WTC11 (cell line): Measurements from ENCODE around the gene CACNA1C. TPM values are rescaled to one million over a fixed set of nuclear protein-coding genes. Genes with fewer than 3 reads are reported as not detected.

Experiments used
- ATAC-seq: fragments of 200-7000 bp; cut with Tn5 transposase; 2 replicates; pipeline ENCODE4 v1.10.0; 2021; ENCODE audit warnings: mild to moderate bottlenecking, moderate library complexity
- CTCF ChIA-PET: fragments of 300-600 bp; sonication (Branson Sonifier 250); formaldehyde crosslinking; loops from one replicate; lab custom pipeline; 2021; ENCODE audit warnings: antibody characterized with exemption; lab: Charles Lee
- POLR2A ChIA-PET: fragments of 350-600 bp; sonication (Branson Sonifier 250); formaldehyde crosslinking; loops from one replicate; lab custom pipeline; 2021; ENCODE audit warnings: antibody characterized with exemption; lab: Charles Lee
- DNase-seq: peaks from one replicate; pipeline ENCODE4 v3.0.0; 2021; ENCODE audit warnings: low spot score
- H3K27ac Mint-ChIP-seq: 2 replicates; pipeline ENCODE4 v1.8.0; 2021; ENCODE audit warnings: mixed read lengths
- H3K27me3 Mint-ChIP-seq: 2 replicates; pipeline ENCODE4 v1.8.0; 2021; ENCODE audit warnings: low read depth, mild to moderate bottlenecking, moderate library complexity, mixed read lengths
- H3K36me3 Mint-ChIP-seq: 2 replicates; pipeline ENCODE4 v1.8.0; 2021; ENCODE audit warnings: mixed read lengths
- H3K4me1 Mint-ChIP-seq: 2 replicates; pipeline ENCODE4 v1.8.0; 2022; ENCODE audit warnings: mixed read lengths
- H3K4me3 Mint-ChIP-seq: 2 replicates; pipeline ENCODE4 v1.8.0; 2021; ENCODE audit warnings: mild to moderate bottlenecking, moderate library complexity, mixed read lengths
- H3K9me3 Mint-ChIP-seq: 2 replicates; pipeline ENCODE4 v1.8.0; 2021; ENCODE audit warnings: mixed read lengths
- AFF4 ChIP-seq: sonication (generic); formaldehyde crosslinking; IDR thresholded peaks from 2 replicates; pipeline ENCODE4 v1.8.1; 2023; ENCODE audit warnings: mild to moderate bottlenecking, missing genetic modification reagents, borderline replicate concordance
- CREM ChIP-seq: sonication (generic); formaldehyde crosslinking; IDR thresholded peaks from 2 replicates; pipeline ENCODE4 v1.8.1; 2022; ENCODE audit warnings: mild to moderate bottlenecking, missing genetic modification reagents, moderate library complexity
- E2F4 ChIP-seq: sonication (generic); formaldehyde crosslinking; IDR thresholded peaks from 2 replicates; pipeline ENCODE4 v1.8.1; 2022; ENCODE audit warnings: low read depth, mild to moderate bottlenecking, moderate library complexity, missing genetic modification reagents, borderline replicate concordance
- ESRRA ChIP-seq: sonication (generic); formaldehyde crosslinking; IDR thresholded peaks from 2 replicates; pipeline ENCODE4 v1.8.1; 2022; ENCODE audit warnings: mild to moderate bottlenecking, missing genetic modification reagents, borderline replicate concordance
- FOXJ3 ChIP-seq: sonication (generic); formaldehyde crosslinking; IDR thresholded peaks from 2 replicates; pipeline ENCODE4 v1.9.0; 2021; ENCODE audit warnings: missing genetic modification reagents, mild to moderate bottlenecking, borderline replicate concordance
- FOXP4 ChIP-seq: sonication (generic); formaldehyde crosslinking; IDR thresholded peaks from 2 replicates; pipeline ENCODE4 v1.8.0; 2022; ENCODE audit warnings: mild to moderate bottlenecking, missing genetic modification reagents
- GTF2I ChIP-seq: fragments of 250-450 bp; sonication (Bioruptor Pico); conservative IDR thresholded peaks from 2 replicates; pipeline ENCODE4 v1.4.0; 2021; ENCODE audit warnings: mild to moderate bottlenecking
- MLX ChIP-seq: sonication (generic); formaldehyde crosslinking; IDR thresholded peaks from 2 replicates; pipeline ENCODE4 v1.8.1; 2023; ENCODE audit warnings: mild to moderate bottlenecking, missing genetic modification reagents, moderate library complexity
- MXD4 ChIP-seq: fragments of 250-450 bp; sonication (Bioruptor Pico); IDR thresholded peaks from 2 replicates; pipeline ENCODE4 v1.8.0; 2021; ENCODE audit warnings: mild to moderate bottlenecking, moderate library complexity, borderline replicate concordance
- NFE2L1 ChIP-seq: sonication (generic); formaldehyde crosslinking; IDR thresholded peaks from 2 replicates; pipeline ENCODE4 v1.8.1; 2023; ENCODE audit warnings: missing genetic modification reagents
- NFYB ChIP-seq: sonication (generic); formaldehyde crosslinking; conservative IDR thresholded peaks from 2 replicates; pipeline ENCODE4 v1.8.0; 2022; ENCODE audit warnings: low read depth, missing genetic modification reagents
- NR3C1 ChIP-seq: sonication (generic); formaldehyde crosslinking; conservative IDR thresholded peaks from 2 replicates; pipeline ENCODE4 v1.8.1; 2023; ENCODE audit warnings: low read depth, mild to moderate bottlenecking, missing genetic modification reagents
- PRDM15 ChIP-seq: sonication (generic); formaldehyde crosslinking; IDR thresholded peaks from 2 replicates; pipeline ENCODE4 v1.8.0; 2022; ENCODE audit warnings: missing genetic modification reagents
- PREB ChIP-seq: sonication (generic); formaldehyde crosslinking; IDR thresholded peaks from 2 replicates; pipeline ENCODE4 v1.8.1; 2022; ENCODE audit warnings: mild to moderate bottlenecking, missing genetic modification reagents, moderate library complexity, borderline replicate concordance
- SMAD3 ChIP-seq: sonication (generic); formaldehyde crosslinking; IDR thresholded peaks from 2 replicates; pipeline ENCODE4 v1.8.0; 2022; ENCODE audit warnings: missing genetic modification reagents, mild to moderate bottlenecking, borderline replicate concordance
- ZBTB21 ChIP-seq: sonication (generic); formaldehyde crosslinking; IDR thresholded peaks from 2 replicates; pipeline ENCODE4 v1.8.1; 2023; ENCODE audit warnings: mild to moderate bottlenecking, missing genetic modification reagents, borderline replicate concordance
- ZMAT4 ChIP-seq: fragments of 250-450 bp; sonication (Bioruptor Pico); IDR thresholded peaks from 2 replicates; pipeline ENCODE4 v1.9.0; 2021; ENCODE audit warnings: mild to moderate bottlenecking
- ZNF396 ChIP-seq: fragments of 250-450 bp; sonication (Bioruptor Pico); IDR thresholded peaks from 2 replicates; pipeline ENCODE4 v1.8.0; 2021; ENCODE audit warnings: mild to moderate bottlenecking, moderate library complexity, borderline replicate concordance
- ZNF423 ChIP-seq: fragments of 250-450 bp; sonication (Bioruptor Pico); IDR thresholded peaks from 2 replicates; pipeline ENCODE4 v2.1.2; 2022; ENCODE audit warnings: mild to moderate bottlenecking, moderate library complexity
- total RNA-seq: library from RNA; stranded (reverse); gene quantifications from 3 replicates; pipeline ENCODE4 v1.2.3, GENCODE V29; 2021

CACNA1C gene
- total RNA-seq, 1 experiment from 2014 or later, result 1.7 TPM

- TF ChIP-seq FOXP4 (CRISPR knock-in tag), result no peak
- no peak for TF ChIP-seq NFE2L1 (CRISPR knock-in tag)
- TF ChIP-seq GTF2I (CRISPR knock-in tag), result no peak
- no peak for TF ChIP-seq FOXJ3
- no peak for TF ChIP-seq E2F4 (CRISPR knock-in tag)
- no peak for TF ChIP-seq AFF4 (CRISPR knock-in tag)
- TF ChIP-seq, all 79 proteins: peak for 0
Measured at GRCh38 chr12:2488596-2488995, 435.8 kb downstream of the CACNA1C start (continued).

GRCh38 chr12:2489275-2489674 lies 436.5 kb downstream of the CACNA1C start:
- DNase-seq (no peak), ATAC-seq (no peak; the same call in 1 of the 2 replicates)
- Mint-ChIP-seq H3K36me3 (no peaks in the 10 kb centered on the region), H3K4me3 (no peak overlapping the region), H3K4me1 (no peaks in the 10 kb centered on the region), H3K9me3 (0 out of 2 replicates have a peak, but pooled peaks cover 3% of the 10 kb centered on the region), H3K27me3 (no peaks in the 10 kb centered on the region), H3K27ac (no peak overlapping the region)
- no peak for TF ChIP-seq NR3C1 (CRISPR knock-in tag)
- TF ChIP-seq ZNF396 (CRISPR knock-in tag), result no peak
- no peak for TF ChIP-seq CREM (CRISPR knock-in tag)
- TF ChIP-seq NFYB, result no peak
- no peak for TF ChIP-seq PREB (CRISPR knock-in tag)
- no peak for TF ChIP-seq ZNF423 (CRISPR knock-in tag)
- no peak for TF ChIP-seq MLX
- POLR2A ChIA-PET, result interaction anchor here (0.5 kb wide), 1 partner anchor 17 kb away, joined by 3 read pairs; no protein-coding TSS in a partner anchor
- CTCF ChIA-PET, result no interaction called here

- H3K4me1 Mint-ChIP-seq, result no peaks in the 10 kb centered on the region
- H3K27ac Mint-ChIP-seq, result no peak overlapping the region
- no peak for ATAC-seq
- CTCF ChIA-PET, result no interaction called here
- H3K27me3 Mint-ChIP-seq, result no peaks in the 10 kb centered on the region
- no peaks in the 10 kb centered on the region for H3K36me3 Mint-ChIP-seq
- no peak overlapping the region for H3K4me3 Mint-ChIP-seq
- DNase-seq, result no peak
- TF ChIP-seq ZNF423 (CRISPR knock-in tag) (no peak), ZMAT4 (no peak), ESRRA (no peak), SMAD3 (no peak), PRDM15 (CRISPR knock-in tag) (no peak), ZBTB21 (CRISPR knock-in tag) (no peak), MXD4 (no peak), E2F4 (CRISPR knock-in tag) (no peak)
- POLR2A ChIA-PET, result no interaction called here
- H3K9me3 Mint-ChIP-seq, result 0 out of 2 replicates have a peak, but pooled peaks cover 3% of the 10 kb centered on the region
Measured at GRCh38 chr12:2490831-2491230, 438.0 kb downstream of the CACNA1C start.
